SIG-M5 (cell line): ENCODE measurements around the gene BSN.
"Not testable (repeated sequence)": the region's sequence is repeated elsewhere in the genome, so short reads cannot be mapped to it uniquely, and the experiment has no call there.

Experiments
- DNase-seq: peaks from one replicate; lab custom pipeline; 2025; lab: John Stamatoyannopoulos, UW

The BSN gene

GRCh38 chr3:49673715-49674496 lies 119.6 kb downstream of the BSN start, which contains the start of gene APEH:
Gene APEH (plus strand): TSS chr3:49674351. CDS start chr3:49674402, 51 bp downstream.
- DNase-seq = no peak

- DNase-seq = no peak
Observed at GRCh38 chr3:49674497-49674983, 120.3 kb downstream of the BSN start.

DNA sequence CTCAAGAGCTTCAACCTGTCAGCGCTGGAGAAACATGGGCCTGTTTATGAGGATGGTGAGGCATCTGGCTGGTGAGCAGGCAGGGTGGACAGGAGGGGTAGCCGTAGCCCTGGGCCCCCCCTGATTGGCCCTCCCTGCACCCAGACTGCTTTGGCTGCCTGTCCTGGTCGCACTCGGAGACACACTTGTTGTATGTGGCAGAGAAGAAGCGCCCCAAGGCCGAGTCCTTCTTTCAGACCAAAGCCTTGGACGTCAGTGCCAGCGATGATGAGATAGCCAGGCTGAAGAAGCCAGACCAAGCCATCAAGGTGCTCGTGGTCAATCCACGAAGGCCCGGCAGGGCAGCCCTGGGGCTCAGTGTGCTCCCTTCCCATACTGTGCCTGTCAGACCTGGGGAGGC lies 121.6 kb downstream of the BSN start:
- DNase-seq = no peak

DNA sequence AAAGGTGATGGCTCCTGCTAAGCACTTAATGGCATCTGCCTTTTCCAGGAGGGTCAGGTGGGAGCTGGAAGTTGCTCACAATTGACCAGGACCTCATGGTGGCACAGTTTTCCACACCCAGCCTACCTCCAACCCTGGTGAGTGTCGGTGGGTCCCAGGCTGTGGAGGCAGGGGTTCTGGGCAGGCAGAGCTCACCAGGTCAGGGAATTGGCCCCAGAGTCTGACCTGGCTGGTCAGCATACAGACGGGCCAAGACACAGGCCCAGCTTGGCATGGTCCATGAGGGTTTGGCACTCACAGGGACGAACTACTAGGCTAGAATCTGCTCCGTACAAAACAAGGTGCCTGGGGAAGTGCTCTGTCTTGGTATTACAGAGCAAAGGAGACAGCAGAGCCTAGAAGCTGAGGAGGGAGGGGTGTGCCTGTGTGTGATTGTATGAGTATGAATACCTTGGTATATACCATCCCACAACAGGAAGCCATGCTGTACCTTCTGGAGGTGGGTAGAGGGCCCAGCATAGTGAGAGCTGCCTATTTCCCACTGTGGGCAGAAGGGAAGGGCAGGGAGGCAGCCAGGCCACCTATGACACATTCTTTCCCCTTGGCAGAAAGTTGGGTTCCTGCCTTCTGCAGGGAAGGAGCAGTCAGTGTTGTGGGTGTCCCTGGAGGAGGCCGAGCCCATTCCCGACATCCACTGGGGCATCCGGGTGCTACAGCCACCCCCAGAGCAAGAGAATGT lies 126.4 kb downstream of the BSN start:
- DNase-seq = no peak

DNA sequence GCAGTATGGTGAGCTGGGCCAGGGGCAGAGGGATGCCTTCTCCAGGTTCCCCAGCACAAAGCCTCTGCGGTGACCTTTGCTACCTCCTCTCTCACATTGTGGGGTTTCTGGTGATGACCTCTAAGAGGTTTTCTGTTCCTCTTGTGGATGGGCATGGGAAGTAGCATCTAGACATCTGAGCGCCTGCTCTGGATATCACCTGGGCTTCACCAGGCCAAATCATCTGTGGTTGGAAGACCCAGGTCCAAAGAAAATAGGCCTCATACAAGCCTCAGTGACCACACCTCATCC lies 126.9 kb downstream of the BSN start:
- no peak for DNase-seq

- DNase-seq = no peak
Observed at GRCh38 chr3:49681543-49681942, 127.3 kb downstream of the BSN start.

- DNase-seq = no peak
Observed at GRCh38 chr3:49683162-49683561, 128.9 kb downstream of the BSN start.

DNA sequence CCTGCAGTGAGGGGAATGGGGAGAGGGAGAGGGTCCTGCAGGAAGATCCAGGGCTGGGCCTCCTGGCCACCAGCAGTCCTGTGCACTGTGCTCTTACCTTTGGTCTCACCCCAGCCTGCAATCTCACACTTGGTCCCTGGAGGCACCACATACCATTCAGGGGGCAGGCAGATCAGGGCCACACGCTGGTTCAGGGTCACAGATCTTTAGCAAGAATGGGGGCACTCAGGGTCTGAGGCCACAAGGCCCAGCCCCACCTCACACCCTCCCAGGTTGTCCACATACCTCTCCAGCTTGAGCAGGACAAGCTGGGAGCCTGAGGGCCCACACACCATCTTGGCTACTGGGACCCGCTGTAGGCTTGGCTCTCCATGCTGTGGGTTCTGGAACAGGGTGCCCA lies 130.2 kb downstream of the BSN start:
- not testable (repeated sequence) for DNase-seq

DNA sequence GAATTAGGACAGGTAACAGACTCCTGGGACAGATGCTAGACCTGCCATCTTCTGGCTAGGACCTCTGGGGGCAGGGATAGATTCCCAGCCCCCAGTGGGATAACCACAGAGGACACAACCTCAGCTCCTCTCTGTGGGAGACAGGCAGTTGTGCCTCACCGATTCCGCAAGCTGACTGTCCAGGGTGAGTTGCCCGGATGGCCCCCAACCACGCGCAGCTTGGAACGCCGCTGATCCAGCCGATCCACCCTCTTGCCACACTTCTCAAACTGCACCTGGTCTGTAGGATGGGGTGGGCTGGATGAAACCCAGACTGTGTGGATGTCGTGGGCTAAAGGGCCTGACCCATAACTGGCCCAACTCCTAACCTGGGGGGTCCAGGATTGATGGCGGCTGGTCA lies 130.8 kb downstream of the BSN start:
- not testable (repeated sequence) for DNase-seq

DNA sequence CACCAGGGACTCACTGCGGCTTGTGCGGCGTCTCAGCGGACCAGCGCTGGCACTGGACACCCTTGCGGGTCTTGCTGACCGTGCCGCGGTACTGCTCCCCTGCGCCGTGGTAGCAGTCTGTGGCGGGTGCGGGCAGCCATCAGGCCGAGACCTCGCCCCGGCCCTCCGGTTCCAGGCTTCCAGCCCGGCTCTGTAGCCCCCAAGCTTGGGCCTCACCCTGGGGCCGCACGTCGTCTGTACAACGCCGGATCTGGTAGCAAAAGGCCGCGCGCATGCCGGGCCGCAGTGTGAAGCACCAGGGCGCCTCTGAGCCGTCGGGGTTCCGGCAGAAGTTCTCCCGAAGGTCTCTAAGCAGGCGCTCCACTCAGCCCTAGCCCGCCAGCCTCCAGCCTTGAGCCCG lies 131.6 kb downstream of the BSN start:
- DNase-seq = not testable (repeated sequence)

GRCh38 chr3:49686346-49686745 lies 132.1 kb downstream of the BSN start:
- not testable (repeated sequence) for DNase-seq

GRCh38 chr3:49686769-49687423 lies 132.6 kb downstream of the BSN start:
- not testable (repeated sequence) for DNase-seq

DNA sequence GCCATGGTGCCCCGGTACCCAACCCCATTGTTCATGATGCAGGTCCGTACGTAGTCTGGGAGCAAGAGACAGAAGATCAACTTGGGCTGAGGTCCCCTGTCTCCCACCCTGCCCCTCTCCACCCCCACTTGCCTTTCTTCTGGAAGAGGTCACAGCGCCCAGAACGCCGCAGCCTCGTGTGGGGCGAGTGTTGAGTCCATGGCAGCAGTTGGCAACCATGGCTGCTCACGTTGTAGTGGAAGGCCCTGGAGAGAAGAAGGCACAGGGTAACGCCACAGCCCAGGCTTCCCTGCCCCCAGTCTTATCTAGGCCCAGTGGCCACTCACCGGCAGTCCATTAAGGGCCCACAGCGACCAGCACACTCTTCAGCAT lies 133.1 kb downstream of the BSN start:
- not testable (repeated sequence) for DNase-seq

DNA sequence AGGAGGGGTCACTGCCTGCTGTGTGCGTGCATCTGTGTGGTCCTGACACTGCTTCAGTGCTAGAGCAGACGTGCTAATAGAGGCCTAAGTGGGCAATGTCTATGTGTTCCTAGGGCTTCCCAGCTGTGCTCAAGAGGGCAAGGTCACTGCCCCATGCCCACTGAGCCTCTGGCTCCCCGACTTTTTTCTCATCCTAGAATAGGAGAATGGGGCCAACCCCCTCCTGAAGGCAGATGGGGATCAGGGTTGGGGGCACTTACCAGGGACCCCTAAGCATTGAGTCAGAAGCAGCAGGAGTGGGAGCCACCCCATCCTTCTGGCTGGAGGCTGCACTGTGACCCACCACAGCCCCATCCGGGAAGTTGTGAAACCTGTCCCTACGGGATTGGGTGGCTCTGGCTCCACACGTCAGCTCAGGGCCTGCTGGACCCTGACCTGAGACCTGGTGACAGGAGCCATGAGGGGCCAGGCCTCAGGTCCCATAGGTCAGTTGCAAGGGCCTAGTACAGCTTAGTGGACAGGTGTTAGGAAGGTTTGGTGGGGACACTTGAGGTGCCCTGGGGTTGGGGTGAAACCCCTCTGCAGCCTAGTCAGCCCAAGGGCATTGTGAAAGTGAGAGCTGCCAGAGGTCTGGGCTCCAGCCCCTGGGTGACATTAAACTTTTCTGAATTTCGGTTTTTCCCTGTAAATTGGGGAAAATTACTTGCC lies 134.2 kb downstream of the BSN start:
- DNase-seq = not testable (repeated sequence)

- no peak for DNase-seq
Observed at GRCh38 chr3:49689046-49689907, 135.0 kb downstream of the BSN start, which contains the start of the genes MST1 and RNF123. Gene MST1 (minus strand): TSS chr3:49689474. CDS start chr3:49688691, 783 bp downstream. Gene RNF123 (plus strand): TSS chr3:49689557. CDS start chr3:49691166, 1,609 bp downstream.

- not testable (repeated sequence) for DNase-seq
Observed at GRCh38 chr3:49689908-49690624, 135.8 kb downstream of the BSN start.

- not testable (repeated sequence) for DNase-seq
Observed at GRCh38 chr3:49690856-49691255, 136.6 kb downstream of the BSN start.

- not testable (repeated sequence) for DNase-seq
Observed at GRCh38 chr3:49691481-49691880, 137.2 kb downstream of the BSN start.

DNA sequence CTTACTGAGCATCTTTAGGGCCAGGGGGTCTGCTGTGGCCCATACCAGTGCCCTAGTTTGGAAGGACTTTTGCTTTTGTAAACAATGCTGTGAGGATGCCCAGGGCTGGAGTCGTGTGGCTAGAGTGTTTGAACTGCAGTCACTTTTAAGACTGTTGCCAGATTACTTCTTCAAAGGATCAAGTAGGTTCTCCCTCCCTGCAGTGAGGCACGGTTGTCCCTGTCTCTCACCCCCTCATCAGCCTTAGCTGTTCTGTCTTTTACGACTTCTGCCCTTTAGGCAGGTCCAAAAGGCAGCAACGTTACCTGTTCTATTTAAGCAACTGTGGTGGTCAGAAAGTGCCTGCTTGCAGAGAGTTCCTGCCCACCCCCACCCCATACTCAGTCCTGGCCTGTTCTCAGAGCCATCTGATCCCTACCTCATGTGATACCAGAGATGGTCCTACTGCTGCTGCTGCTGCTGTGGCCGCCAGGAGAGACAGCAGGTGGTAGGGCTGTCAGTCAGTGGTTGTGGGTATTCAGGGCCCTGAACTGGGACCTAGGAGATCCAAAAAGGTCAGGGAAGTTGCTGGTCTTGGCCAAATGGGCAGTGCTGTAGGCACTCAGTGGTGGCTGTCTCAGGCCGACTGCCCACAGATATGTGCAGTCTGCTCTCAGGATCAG lies 140.3 kb downstream of the BSN start:
- DNase-seq = not testable (repeated sequence)
